BE2C (cell line): Measurements from ENCODE around the gene CACNG6.

Experiments
- DNase-seq: peaks from one replicate; pipeline ENCODE4 v3.0.0-alpha.2; 2020
- H3K27me3 ChIP-seq: fragments of 250-450 bp; sonication (Bioruptor Pico); 2 replicates; pipeline ENCODE4 v1.5.1; 2020; ENCODE audit warnings: mild to moderate bottlenecking
- H3K36me3 ChIP-seq: fragments of 250-450 bp; sonication (Bioruptor Pico); 2 replicates; pipeline ENCODE4 v1.5.1; 2020; ENCODE audit warnings: mild to moderate bottlenecking
- H3K4me1 ChIP-seq: fragments of 250-450 bp; sonication (Bioruptor Pico); 2 replicates; pipeline ENCODE4 v1.5.1; 2020
- H3K4me3 ChIP-seq: 2 replicates; pipeline ENCODE4 v1.5.1; 2011; ENCODE audit warnings: low read depth, low read length
- H3K9me3 ChIP-seq: fragments of 250-450 bp; sonication (Bioruptor Pico); 2 replicates; pipeline ENCODE4 v1.5.1; 2020
- CTCF ChIP-seq: IDR thresholded peaks from 2 replicates; pipeline ENCODE4 v1.5.1; 2012; ENCODE audit warnings: mild to moderate bottlenecking, low read depth, low read length

CACNG6 gene

GRCh38 chr19:54014920-54015560 lies 23.6 kb downstream of the CACNG6 start:
- no peaks in the 10 kb centered on the region for H3K4me1 ChIP-seq
- TF ChIP-seq CTCF = no peak
- H3K9me3 ChIP-seq = no peaks in the 10 kb centered on the region
- peaks cover 22% of the 10 kb centered on the region for H3K27me3 ChIP-seq
- DNase-seq = no peak
- no peak overlapping the region for H3K4me3 ChIP-seq
- H3K36me3 ChIP-seq = no peaks in the 10 kb centered on the region

DNA sequence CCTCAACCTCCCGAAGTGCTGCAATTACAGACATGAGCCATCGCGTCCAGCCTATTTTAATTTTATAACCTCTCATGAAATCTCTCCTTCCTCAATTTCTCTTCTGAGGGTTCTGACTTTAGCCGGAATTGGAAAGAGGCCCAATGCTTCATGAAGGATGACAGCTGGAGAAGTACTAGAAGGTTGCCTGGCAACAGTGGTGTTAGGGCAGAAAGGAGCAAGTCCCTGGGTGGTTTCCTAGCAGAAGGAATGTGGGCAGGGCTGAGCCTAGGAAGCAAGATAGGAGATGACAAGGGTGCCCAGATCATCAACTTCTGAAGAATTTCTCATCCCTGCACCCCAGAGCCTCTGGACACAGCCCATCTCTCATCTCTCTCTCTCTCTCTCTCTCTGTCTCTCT lies 25.8 kb downstream of the CACNG6 start:
- no peak for DNase-seq
- Histone ChIP-seq H3K9me3 (no peaks in the 10 kb centered on the region), H3K4me1 (no peaks in the 10 kb centered on the region), H3K4me3 (no peak overlapping the region), H3K36me3 (no peaks in the 10 kb centered on the region), H3K27me3 (peaks cover 19% of the 10 kb centered on the region)
- no peak for TF ChIP-seq CTCF

DNA sequence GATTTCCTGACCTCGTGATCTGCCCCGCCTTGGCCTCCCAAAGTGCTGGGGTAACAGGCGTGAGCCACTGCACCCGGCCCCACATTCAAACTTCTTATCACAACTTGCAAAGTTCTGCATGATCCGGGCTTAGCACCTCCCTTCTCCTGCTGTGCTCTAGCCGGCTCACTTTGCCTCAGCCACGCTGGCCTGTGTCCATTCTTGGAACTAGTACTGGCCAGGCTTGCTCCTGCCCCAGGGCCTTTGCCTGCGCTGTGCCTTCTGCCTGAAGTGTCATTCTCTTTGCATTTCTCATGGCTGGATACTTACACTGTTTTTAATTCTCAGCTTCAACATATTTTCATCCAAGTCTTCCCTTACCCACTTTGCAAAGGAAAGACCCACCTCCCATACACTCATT lies 29.9 kb downstream of the CACNG6 start:
- no peak overlapping the region for H3K4me3 ChIP-seq

DNA sequence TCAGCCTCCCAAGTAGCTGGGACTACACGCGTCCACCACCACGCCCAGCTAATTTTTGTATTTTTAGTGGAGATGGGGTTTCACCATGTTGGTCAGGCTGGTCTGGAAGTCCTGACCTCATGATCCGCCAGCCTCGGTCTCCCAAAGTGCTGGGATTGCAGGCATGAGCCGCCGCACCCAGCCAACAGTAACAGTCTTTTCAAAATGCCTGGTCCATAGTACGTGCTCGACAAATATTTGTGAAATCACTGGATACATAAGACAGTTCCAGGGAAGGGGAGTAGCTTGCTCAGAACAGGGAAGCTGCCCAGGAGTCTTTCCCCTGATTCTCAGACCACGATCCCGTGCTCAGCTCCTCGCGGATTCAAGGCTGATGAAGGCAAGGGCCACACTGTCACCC lies 30.5 kb downstream of the CACNG6 start:
- DNase-seq = no peak
- H3K36me3 ChIP-seq = no peaks in the 10 kb centered on the region
- H3K27me3 ChIP-seq = peaks cover 5% of the 10 kb centered on the region
- no peak overlapping the region for H3K4me3 ChIP-seq
- no peaks in the 10 kb centered on the region for H3K9me3 ChIP-seq
- TF ChIP-seq CTCF = no peak
- H3K4me1 ChIP-seq = no peaks in the 10 kb centered on the region

More for the DNA sequence above, 29.9 kb downstream of the CACNG6 start:
- DNase-seq = no peak
- Histone ChIP-seq H3K9me3 (no peaks in the 10 kb centered on the region), H3K36me3 (no peaks in the 10 kb centered on the region), H3K4me1 (no peaks in the 10 kb centered on the region), H3K27me3 (no peaks in the 10 kb centered on the region; the same call in 1 of the 2 replicates)
- TF ChIP-seq CTCF = no peak

DNA sequence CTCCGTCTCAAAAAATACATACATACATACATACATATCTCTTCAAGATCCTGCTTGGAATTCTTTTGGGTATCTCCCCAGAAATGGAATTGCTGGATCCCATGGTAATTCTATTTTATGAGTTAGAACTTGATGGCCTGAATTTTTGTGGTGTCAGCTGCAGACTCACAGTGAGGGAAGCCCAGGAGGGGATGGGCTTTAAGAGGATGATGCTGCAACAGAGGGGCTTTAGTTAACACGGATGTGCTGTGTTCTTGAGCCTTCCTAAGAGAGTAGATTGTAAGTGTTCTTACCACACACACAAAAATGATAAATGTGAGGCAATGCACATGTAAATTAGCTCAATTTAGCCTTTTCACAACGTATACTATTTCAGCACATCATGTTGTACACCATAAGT lies 31.8 kb downstream of the CACNG6 start:
- no peak for TF ChIP-seq CTCF
- Histone ChIP-seq H3K27me3 (peaks cover 10% of the 10 kb centered on the region), H3K36me3 (no peaks in the 10 kb centered on the region), H3K4me1 (no peaks in the 10 kb centered on the region), H3K4me3 (no peak overlapping the region), H3K9me3 (no peaks in the 10 kb centered on the region)
- no peak for DNase-seq

- no peaks in the 10 kb centered on the region for H3K9me3 ChIP-seq
- H3K36me3 ChIP-seq = no peaks in the 10 kb centered on the region
- H3K4me3 ChIP-seq = no peak overlapping the region
- no peak for TF ChIP-seq CTCF
- H3K4me1 ChIP-seq = no peaks in the 10 kb centered on the region
- DNase-seq = no peak
- H3K27me3 ChIP-seq = peaks cover 10% of the 10 kb centered on the region
These were observed 33.2 kb downstream of the CACNG6 start for GRCh38 chr19:54024660-54025059.
